Astrocyte of the spinal cord (primary cell): ENCODE results near the gene ZNF101.
"Not testable (repeated sequence)": the region's sequence is repeated elsewhere in the genome, so short reads cannot be mapped to it uniquely, and the experiment has no call there.

Experiments
- DNase-seq: peaks from one replicate; pipeline ENCODE4 v3.0.0; 2011; ENCODE audit warnings: low read depth, low spot score
- H3K4me3 ChIP-seq: 2 replicates; pipeline ENCODE4 v1.5.1; 2011; ENCODE audit warnings: low read depth, mild to moderate bottlenecking, low read length, moderate library complexity
- in situ Hi-C: cut with HindIII; loops from 2 replicates; pipeline ENCODE4 v1.10.0; 2017; ENCODE audit warnings: low sequenced_read_pairs
- TF ChIP-seq, protein P1 (sequence below): IDR thresholded peaks from 2 replicates; pipeline ENCODE4 v1.5.1; 2012; ENCODE audit warnings: low read depth, mild to moderate bottlenecking, low read length, inconsistent platforms

ZNF101 gene

DNA sequence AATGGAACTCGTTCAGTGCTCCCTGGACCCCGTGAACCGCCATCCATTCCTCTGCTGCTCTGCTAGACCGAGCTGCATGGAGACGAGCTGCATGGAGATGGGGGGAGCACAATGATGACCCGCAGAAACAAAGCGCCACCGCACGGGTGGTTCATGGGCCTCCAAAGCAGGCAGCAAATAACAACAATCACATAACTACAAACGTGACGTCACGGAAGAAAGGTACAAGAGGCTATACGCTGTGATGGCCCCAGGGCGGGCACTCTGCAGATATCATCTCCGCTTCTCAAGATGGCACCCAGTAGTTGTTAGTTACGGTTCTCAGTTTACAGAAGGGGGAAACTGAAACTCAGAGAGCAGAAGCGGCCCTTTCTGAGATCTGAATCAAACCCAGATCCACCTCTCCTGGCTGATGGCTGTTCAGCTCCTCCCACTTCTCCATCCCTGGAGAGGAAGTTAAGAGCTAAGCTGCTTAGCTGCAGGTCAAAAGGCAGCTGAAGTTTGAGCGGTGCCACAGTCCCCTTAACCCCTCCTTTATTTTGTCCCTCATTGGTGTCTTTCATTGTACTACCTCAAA is 6.9 kb upstream of the ZNF101 start:
- DNase-seq: no peak
- H3K4me3 ChIP-seq: no peak overlapping the region
- in situ Hi-C loops: no loop called here
- TF ChIP-seq, protein P1, sequence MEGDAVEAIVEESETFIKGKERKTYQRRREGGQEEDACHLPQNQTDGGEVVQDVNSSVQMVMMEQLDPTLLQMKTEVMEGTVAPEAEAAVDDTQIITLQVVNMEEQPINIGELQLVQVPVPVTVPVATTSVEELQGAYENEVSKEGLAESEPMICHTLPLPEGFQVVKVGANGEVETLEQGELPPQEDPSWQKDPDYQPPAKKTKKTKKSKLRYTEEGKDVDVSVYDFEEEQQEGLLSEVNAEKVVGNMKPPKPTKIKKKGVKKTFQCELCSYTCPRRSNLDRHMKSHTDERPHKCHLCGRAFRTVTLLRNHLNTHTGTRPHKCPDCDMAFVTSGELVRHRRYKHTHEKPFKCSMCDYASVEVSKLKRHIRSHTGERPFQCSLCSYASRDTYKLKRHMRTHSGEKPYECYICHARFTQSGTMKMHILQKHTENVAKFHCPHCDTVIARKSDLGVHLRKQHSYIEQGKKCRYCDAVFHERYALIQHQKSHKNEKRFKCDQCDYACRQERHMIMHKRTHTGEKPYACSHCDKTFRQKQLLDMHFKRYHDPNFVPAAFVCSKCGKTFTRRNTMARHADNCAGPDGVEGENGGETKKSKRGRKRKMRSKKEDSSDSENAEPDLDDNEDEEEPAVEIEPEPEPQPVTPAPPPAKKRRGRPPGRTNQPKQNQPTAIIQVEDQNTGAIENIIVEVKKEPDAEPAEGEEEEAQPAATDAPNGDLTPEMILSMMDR: no peak

DNA sequence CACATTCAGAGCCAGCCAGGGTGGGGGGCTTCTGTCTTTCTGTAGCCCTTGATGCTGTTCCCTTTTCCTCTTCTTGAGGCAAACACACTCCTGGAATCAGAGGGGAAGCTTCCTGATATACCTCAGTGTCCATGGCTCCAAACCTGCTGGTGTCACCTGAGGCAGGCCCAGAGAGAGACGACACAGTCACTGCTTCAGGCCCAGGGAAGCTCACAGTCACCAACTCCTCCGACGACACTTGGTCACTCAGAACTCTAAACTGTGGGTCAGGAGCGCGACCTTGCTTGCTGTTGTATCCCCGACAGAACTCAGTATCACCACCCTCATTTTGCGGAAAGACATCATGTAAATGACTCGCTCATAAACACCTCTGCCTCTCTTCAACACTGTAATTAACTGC is 6.3 kb upstream of the ZNF101 start:
- peak overlapping the region; percentile 71 for H3K4me3 ChIP-seq
- in situ Hi-C loops: no loop called here
- no peak for DNase-seq
- TF ChIP-seq, protein P1: no peak

DNA sequence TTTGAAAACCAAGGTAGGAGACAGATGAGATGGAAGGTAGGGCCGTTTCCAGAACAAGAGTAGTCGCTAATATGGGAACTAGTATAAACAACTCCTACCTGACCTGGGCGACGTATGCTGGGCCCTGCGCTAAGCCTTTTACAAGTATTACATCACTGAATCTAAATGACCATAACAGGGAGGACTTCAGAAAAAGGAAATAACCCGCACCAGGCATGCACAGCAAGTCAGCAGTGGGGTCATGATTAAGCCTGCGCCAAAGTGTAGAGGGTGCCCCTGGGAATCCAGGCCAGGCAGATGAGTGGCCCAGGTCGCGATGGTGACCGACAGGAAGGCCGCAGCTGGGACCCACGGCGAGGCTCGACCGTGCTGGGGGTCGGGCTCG is 5.8 kb upstream of the ZNF101 start:
- in situ Hi-C loops: no loop called here
- TF ChIP-seq, protein P1: no peak
- peak overlapping the region; percentile 71 for H3K4me3 ChIP-seq
- no peak for DNase-seq

GRCh38 chr19:19663256-19664120 is 5.2 kb upstream of the ZNF101 start, which contains the start of gene ATP13A1:
Gene ATP13A1, minus strand, starts transcription at chr19:19663676. Its CDS starts 10 bp downstream, at chr19:19663666.
- in situ Hi-C loops: no loop called here
- peak; percentile 98 for DNase-seq

GRCh38 chr19:19665420-19665948 is 3.2 kb upstream of the ZNF101 start:
- in situ Hi-C loops, H3K4me3 ChIP-seq, DNase-seq: not testable (repeated sequence)

More at GRCh38 chr19:19663256-19664120, 5.2 kb upstream of the ZNF101 start, which contains the start of gene ATP13A1:
- TF ChIP-seq, protein P1: peak; percentile 26
- peak within 1 kb of the TSS; percentile 71 for H3K4me3 ChIP-seq

- no peak overlapping the region for H3K4me3 ChIP-seq
- DNase-seq: no peak
- TF ChIP-seq, protein P1: no peak
- in situ Hi-C loops: no loop called here
Observed at GRCh38 chr19:19670070-19670551, 1.5 kb downstream of the ZNF101 start.
